Posterior vena cava (tissue), 2 donors: ENCODE data around the gene KRT5. TPM values are rescaled to one million over a fixed set of nuclear protein-coding genes. Genes with fewer than 3 reads are reported as not detected.

Experiments used
- DNase-seq: peaks from one replicate; pipeline ENCODE4 v3.0.0-alpha.2; 2020; ENCODE audit warnings: low spot score
- intact Hi-C, 2 donors: fragments of 100-400 bp; cut with DNase I; formaldehyde crosslinking; loops; one replicate each; pipeline versions ENCODE4 v1.14.1 to v1.14.2; 2022 to 2023
- long read RNA-seq, 2 donors: library from polyadenylated mRNA; unstranded; transcript quantifications; one replicate each; pipeline ENCODE4 v2.0.0, GENCODE V29; 2020 to 2021
- total RNA-seq, 2 donors: library from RNA; stranded (reverse); fragmentation: NEBNext Ultra II Directional; extraction: Animal tissue kit (Norgen Biotek cat#: 25700); gene quantifications; one replicate each; pipeline ENCODE4 v1.2.1, GENCODE V29; 2021
- donor health status: DM: yes; HTN: yes; CAD: no.
- donor health status: DM: yes; HTN: yes; CAD: no.

KRT5 gene
- total RNA-seq, result not detected
- long read RNA-seq, donor 1, result 0 reads
- long read RNA-seq, donor 2, result 0 reads

GRCh38 chr12:52519826-52520662 lies at the start of gene KRT5:
TSS of gene KRT5 (minus strand) at chr12:52520394. CDS start at chr12:52520296, 98 bp downstream.
- DNase-seq, result peak; percentile 66
- intact Hi-C loops, result no loop called here

GRCh38 chr12:52568111-52568510 lies 47.9 kb upstream of the KRT5 start:
- intact Hi-C loops, result loop anchor here in 1 of 2 donors (10.0 kb wide), 1 partner anchor 413 kb away; no protein-coding TSS in a partner anchor
- DNase-seq, result no peak

GRCh38 chr12:52566847-52567291 lies 46.7 kb upstream of the KRT5 start:
- DNase-seq, result no peak
- intact Hi-C loops, result loop anchor here in 1 of 2 donors (10.0 kb wide), 1 partner anchor 412 kb away; no protein-coding TSS in a partner anchor

- no peak for DNase-seq
- intact Hi-C loops, result loop anchor here in 1 of 2 donors (10.0 kb wide), 1 partner anchor 410 kb away; no protein-coding TSS in a partner anchor
These were observed 44.4 kb upstream of the KRT5 start for GRCh38 chr12:52564582-52564981.

- no peak for DNase-seq
- intact Hi-C loops, result loop anchor here in 1 of 2 donors (10.0 kb wide), 1 partner anchor 407 kb away; no protein-coding TSS in a partner anchor
These were observed 41.8 kb upstream of the KRT5 start for GRCh38 chr12:52561880-52562449.

GRCh38 chr12:52559979-52560378 lies 39.8 kb upstream of the KRT5 start:
- no peak for DNase-seq

GRCh38 chr12:52558781-52559445 lies 38.7 kb upstream of the KRT5 start:
- no peak for DNase-seq
- intact Hi-C loops, result loop anchor here in 1 of 2 donors (5.0 kb wide), 1 partner anchor 92 kb away; no protein-coding TSS in a partner anchor

More at GRCh38 chr12:52559979-52560378, 39.8 kb upstream of the KRT5 start:
- intact Hi-C loops, result loop anchor here in 1 of 2 donors (5.0 to 10.0 kb wide), 2 partner anchors 93 to 405 kb away; no protein-coding TSS in a partner anchor

GRCh38 chr12:52557476-52557875 lies 37.3 kb upstream of the KRT5 start:
- intact Hi-C loops, result loop anchor here in 1 of 2 donors (5.0 kb wide), 1 partner anchor 90 kb away; no protein-coding TSS in a partner anchor
- no peak for DNase-seq

- no peak for DNase-seq
- intact Hi-C loops, result loop anchor here in 1 of 2 donors (5.0 kb wide), 1 partner anchor 88 kb away; no protein-coding TSS in a partner anchor
These were observed 35.4 kb upstream of the KRT5 start for GRCh38 chr12:52555577-52555976.

- no peak for DNase-seq
- intact Hi-C loops, result no loop called here
These were observed 32.5 kb upstream of the KRT5 start, which contains the start of gene KRT71 for GRCh38 chr12:52552681-52553195. TSS of gene KRT71 (minus strand) at chr12:52553145. CDS start at chr12:52553077, 68 bp downstream.

- intact Hi-C loops, result no loop called here
- DNase-seq, result no peak
These were observed 31.9 kb upstream of the KRT5 start for GRCh38 chr12:52552055-52552454.

GRCh38 chr12:52551216-52551865 lies 31.1 kb upstream of the KRT5 start:
- no peak for DNase-seq
- intact Hi-C loops, result no loop called here

- no peak for DNase-seq
- intact Hi-C loops, result no loop called here
These were observed 25.9 kb upstream of the KRT5 start for GRCh38 chr12:52546126-52546525.

- intact Hi-C loops, result no loop called here
- DNase-seq, result no peak
These were observed 24.0 kb upstream of the KRT5 start for GRCh38 chr12:52543985-52544883.

GRCh38 chr12:52542785-52543318 lies 22.7 kb upstream of the KRT5 start:
- no peak for DNase-seq
- intact Hi-C loops, result no loop called here

- no peak for DNase-seq
- intact Hi-C loops, result no loop called here
These were observed 22.0 kb upstream of the KRT5 start for GRCh38 chr12:52542157-52542556.

GRCh38 chr12:52541709-52542108 lies 21.5 kb upstream of the KRT5 start:
- no peak for DNase-seq
- intact Hi-C loops, result no loop called here
